Activated gamma-delta T cell treated with anti-CD3 and anti-CD28 coated beads, Interleukin-2, amount 50 U/mL, for 16 hours (primary cell): ENCODE results near the gene GSTO2.

Experiments
- DNase-seq: peaks from one replicate; pipeline ENCODE4 v3.0.0-alpha.2; 2020; ENCODE audit warnings: low read depth

GSTO2 gene

DNA sequence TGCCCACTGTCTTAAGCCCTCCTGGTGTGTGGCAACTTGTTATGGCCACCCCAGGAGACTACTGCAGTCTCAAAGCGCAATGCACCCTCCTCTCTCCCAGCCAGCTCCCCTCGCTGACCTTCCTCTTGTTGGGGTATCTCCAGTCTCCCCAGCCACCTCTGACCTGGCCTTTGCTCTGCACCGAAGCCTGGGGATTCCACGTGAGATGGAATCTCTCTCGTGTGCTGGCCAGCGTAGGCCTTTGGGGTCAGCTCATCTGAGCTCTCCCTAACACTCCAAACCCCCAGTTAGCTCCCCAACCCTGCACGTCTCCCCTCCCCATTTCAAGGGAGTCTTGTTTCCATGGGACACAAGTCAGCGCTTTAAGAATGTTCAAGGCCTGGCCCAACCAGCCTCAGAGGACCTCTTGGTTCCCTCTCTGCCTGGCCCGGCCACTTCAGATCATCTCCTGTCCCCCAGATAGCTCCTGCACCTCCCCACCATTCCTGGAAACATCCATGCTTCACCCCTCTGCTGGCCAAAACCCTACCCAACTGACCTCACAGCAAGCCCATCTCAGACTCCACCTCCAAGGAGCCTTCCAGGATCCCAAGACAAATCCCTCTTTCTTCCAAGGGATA, 58.1 kb downstream of the GSTO2 start:
- DNase-seq = no peak

DNA sequence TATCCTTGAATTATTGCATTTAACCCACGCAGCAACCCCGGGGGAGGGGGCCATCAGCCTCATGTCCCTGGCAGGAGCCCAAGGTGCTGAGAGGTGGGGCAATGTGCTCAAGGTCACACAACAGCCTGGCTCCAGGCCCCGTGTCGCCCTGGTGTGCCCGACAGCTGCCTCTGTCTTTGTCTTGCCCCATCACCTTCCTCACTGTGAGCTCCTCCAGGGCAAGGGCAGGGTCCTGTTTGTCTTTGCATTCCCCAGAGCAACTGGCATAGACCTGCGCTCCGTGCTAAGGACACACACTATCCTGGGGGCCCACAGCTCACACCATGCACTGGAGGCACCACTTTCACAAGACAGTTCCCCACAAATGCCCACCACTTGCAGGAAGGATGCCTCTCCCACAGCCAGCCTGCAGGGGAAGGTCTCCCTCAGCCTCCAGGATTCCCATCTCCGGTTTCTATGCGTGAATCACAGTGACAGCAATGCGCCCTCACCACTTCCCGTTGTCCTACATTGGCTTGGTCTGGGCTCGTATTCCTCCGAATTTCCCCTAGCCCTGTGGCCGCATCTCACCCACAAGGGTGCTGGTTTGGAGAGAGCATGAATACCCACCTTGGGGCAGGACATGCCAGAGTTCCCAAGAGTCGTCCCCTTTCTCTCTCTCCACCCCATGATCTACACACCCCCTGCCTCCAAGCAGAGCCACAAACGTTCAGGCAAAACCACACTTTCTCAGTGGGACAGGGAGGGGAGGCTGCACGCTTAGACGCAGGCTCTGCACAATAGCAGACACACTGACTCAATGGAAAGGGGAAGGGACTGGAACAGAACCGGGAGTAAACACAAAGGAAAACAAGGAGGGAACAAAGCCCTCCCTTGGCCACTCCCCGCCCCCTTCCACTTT, 59.0 kb downstream of the GSTO2 start:
- no peak for DNase-seq

DNA sequence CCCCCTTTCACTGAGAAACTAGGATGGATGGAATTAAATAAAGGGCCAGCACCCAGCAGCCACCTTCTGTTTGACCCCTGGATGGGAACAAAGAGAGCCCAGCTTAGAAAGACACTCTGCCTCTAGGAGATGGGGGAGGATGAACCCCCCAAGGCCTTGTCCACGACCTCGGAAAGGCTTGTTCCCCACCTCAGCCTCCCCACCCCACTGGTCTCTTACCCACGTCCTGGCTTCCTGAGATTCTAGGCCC, 59.6 kb downstream of the GSTO2 start:
- no peak for DNase-seq

DNA sequence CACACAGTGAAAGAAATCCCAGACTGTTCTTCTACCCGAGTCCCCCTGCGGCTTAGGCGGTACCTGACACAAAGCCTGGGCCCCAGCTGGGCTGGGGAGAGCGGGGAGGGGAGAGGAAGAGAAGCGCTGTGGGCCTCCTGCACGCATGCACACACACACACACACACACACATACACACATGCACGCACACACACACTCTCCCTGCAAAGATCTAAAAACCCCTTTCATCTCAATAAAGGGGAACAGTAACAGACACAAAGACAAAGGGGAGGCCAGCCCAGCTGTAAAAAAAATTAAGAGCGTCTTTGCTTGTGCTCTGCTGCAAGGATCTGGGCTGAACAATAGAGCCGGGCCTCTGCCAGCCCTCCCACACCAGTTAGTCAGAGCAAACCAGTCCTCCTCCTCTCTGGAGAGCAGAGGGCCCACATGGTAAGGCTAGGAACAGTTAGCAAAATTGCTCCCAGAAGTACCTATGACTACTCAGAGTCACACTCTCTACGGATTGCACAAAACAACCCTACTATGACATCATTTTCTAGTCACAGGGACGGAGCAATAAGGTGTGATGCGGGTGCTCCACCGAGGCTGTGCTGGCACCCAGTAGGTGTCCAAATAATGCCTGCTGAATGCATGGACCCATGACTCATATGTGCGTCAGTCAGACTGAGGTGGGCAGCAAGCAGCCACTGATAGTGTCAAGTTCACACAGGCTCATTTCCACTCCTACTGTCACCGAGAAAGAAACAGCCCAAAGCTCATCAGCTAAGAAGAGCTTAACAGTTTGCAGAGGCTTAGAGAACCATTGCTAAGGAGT, 60.1 kb downstream of the GSTO2 start:
- DNase-seq = peak; percentile 74

DNA sequence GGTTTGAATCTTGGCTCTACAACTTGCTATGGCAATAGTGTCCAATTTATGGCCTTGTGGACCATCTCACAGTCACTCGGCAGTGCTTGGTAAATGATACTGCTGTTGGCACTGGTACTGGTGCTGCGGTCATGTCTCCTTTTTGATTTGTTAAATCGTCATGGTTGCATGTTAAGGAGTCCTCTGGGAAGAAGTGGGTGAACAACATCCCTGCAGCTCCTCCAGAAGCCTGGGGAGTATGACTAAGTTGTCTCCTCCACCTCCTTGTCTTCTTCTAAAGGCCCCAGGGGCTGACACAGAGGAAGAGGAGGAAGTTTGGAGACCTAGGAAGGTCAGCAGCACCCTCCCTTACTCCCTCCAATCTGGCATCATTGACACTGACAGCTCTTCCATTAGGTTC, 60.8 kb downstream of the GSTO2 start:
- no peak for DNase-seq

DNA sequence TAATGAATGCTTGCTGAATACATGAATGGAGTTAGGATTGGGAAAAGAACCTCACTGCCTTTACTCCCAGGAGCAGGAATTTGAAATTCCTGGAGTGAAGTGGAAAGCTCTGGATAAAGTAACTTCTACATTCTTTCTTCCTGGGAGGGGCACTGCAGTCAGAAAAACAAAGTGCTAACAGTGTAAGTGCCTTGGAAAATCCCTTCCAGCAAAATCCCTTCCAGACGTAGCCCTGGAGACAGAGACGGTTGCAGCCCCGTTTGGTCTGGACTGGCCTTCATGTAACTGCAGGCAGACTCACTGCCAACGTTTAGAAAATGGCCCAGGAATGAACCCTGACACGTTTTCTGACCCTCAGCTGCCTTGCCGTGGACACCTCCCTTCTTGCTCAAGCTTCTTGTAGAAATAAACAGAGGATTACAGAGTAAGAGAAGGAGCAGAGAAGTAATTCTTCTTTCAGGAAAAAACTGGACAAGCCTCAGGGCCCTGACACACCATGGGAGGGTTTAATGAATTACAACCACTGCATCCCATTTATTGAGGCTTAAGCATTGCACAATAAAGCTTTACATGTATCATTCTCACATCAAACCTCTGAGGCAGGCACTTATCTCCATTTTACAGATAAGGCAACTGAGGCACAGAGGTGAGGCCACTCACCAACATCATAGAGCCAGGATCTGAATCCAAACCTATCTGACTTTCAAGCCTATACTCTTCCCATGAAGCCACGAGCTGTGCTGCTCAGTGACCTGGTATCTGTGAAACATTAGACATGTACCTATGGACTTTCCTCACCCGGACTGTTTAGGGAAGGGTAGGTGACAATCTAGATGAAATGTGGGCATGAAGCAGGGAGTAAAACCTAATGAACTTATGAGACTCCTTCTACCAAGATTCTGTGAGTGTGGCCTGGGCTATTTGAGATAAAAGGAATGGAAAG, 61.5 kb downstream of the GSTO2 start:
- no peak for DNase-seq

DNA sequence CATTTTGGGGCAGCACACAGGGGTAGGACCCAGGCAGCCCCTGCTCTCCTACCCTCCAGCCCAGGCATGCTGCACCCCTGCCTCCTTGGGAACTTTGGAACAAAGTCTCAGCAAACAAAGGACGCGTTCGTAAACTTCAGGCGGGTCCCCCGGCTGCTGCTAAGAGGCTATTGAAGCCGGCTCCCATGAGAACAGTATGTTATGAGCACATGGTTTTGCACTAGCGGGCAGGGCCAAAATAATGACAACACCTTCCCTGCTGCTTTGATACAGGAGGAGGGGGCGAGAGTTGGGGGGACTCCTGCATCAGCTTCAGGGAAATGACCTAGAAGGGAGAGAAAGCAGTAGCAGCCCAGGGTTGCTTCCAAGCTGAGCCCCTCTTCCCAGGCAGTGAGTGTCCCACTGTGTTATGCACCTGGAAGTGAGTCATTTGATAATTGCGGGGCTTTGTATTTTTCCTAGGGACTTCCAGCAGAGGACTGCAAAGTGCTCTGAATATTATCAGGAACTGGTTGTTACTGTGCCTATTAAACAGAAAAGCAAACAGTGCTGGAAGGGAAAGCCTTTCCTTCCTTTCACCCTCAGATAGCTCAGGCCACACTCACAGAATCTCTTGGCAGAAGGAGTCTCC, 62.3 kb downstream of the GSTO2 start:
- DNase-seq = no peak

DNA sequence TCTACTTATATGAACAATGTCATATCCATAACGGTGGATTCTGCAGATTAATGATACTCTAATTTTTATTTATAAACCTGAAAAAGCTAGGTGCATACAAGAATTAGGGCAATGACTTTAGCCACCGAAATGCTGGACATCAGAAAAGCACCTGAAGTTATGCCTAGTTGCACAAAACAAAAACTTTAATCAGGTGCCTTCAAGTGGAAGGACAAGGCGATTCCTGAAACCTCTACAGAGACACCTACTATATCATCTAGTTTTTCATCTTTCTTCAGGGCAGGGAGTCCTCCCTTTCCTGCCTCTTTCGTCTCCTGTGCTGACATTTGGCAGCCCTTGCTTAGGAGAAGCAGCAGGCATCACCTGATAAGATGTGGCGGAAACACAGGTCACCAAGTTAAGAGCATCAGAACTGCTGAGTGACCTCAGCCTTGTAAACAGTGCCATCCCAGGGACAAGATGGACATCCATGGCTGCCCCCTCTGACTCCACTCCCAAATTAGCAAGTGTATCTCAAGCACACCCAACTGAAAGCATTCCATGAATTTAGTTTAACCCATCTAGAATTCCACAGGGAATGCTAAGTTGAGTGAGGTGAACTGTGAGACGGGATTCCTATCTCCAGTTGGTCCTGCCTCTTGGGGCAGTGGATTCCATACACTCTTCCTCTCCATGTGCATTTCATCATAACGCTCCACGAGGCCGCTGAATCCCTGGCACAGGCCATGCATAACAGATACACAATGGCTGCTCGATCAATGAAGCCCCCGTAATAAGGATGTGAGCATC, 63.5 kb downstream of the GSTO2 start:
- no peak for DNase-seq

DNA sequence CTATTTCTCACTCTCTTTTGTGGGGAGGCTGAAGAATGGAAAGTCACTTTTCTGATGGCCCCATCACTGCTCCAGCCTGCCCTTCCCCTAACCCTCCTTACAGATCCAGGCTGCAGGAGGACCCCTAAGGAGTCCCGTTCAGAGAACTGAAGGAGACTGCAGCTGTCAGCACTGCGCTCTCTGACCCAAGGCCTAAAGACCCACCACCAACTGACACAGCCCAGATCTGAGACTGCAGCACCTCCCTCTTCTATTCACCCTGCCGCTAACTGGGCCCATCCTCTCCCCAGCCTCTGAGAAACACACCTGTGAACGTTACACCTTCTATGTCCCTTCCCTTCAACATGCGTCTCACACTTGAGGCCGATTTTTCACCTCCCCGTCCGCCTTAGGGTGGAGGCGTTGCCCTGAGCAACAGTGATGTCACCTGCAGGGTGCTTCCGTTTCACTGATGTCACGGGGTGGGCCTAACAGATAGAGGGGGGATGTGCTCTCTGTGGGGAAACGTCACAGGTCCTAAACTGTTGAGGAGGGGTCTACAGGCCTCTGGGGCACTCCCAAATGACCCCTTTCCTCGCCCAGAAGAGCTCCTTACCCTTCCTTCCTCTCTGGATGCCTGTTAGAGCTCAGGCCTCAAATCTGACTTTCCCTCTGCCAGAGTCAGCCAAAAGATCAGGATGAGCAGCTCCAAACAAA, 64.2 kb downstream of the GSTO2 start:
- peak; percentile 62 for DNase-seq

DNA sequence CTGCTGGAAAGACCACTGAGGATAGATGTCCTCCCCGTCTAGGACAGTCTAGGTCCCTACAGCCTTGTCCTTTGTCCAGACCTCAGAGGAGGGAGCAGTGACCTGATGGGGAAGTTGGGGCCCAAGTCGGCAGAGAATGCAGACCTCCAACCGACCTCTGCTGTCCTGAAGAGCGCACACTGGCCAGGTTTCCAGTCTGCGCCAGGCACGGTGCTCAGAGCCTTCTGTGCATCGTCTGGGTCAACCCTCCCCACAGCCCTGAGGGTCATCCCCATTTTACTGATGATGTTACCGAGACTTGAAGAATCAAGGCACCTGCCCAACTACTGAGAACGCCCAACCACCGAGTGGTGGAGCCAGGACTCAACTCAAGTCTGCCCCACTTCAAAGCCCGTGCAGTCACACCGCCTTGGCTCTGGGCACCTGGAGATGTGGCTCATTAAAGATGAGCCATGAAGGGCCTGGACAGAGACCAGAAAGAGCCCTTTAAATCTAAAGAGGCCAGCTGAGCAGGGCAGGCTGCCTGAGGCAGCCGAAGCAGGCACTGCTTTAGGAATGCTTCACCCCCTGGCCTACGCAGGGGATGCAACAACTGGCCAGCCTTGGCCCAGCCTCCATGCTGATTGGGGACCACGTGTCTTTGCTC, 64.9 kb downstream of the GSTO2 start:
- no peak for DNase-seq

DNA sequence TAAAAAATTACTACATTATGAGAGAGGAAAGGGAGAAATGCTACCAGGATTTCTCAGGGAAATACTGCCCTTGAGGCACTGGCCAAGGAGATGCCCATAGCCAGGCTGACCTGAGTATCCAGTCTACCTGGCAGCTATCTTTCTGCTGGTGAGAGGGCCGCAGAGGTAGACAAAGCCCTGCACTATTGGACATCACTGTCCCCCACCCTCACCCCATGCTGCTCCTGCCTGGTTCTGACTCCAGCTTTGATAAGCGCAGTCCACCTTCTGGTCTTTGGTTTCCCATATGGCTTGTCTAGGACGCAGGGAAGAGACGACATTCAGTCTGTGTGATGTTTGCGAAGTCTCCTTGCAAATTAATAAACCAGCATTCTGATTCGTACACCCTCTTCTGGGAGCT, 65.6 kb downstream of the GSTO2 start:
- DNase-seq = no peak

DNA sequence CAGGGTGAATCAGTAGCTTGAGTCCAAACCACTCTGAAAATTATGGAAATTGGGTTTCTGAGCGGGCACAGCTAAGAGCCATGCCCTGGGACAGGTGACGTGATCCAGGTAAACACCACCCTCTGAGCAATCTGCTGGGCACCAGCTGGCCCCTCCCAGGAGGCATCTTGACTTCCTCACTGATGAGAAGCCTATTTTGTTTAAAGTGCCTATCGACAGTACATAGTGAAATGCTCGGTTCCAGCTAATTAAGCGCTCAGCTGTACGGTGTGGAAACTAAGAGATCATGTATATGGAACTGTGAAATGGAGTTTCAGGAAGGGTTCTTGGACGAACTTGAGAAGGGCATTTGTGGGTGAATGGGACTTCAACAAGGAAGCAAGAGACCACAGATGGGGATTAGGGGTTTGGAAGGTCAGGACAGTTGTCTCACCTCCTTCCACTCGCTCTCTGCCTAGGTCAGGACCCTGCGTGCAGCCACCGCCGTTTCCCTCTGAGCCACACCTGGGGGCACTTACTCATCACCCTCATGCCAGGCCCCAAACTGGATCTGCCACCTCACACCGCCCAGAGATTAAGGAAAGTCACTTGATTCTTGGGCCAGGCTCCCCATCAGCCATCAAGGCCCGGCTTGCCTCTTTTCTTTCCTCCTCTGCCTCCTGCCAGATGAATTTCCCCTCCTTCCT, 66.1 kb downstream of the GSTO2 start:
- DNase-seq = no peak

DNA sequence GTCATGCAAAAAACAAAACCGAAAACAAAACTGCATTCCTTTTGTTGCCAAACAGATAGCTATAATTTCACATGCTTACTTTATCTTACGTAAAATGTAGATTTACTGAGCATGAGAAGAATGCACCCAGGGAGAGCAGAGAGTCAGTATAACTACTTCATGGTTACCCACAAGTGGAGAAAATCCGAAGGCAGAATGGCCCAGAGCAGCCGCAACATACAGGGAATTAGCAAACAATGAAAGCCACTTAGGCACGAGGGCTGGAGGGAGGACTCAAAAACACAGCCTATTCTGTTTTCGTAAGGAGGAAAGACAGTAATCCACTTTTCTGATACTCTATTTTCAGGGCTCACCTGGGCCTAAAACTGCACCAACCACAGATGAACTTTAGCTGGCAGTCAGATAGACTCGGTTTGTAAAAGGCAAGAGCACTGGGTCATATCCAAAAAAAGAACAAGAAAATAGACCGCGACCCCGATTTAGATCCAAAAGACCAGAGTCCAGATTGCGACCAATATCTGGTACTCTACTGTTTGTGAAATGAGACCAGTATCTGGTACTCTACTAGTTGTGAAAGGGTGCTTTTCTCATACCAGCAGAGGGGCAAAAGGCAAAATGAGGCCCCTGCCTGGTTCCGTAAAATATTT, 68.0 kb downstream of the GSTO2 start:
- DNase-seq = no peak

DNA sequence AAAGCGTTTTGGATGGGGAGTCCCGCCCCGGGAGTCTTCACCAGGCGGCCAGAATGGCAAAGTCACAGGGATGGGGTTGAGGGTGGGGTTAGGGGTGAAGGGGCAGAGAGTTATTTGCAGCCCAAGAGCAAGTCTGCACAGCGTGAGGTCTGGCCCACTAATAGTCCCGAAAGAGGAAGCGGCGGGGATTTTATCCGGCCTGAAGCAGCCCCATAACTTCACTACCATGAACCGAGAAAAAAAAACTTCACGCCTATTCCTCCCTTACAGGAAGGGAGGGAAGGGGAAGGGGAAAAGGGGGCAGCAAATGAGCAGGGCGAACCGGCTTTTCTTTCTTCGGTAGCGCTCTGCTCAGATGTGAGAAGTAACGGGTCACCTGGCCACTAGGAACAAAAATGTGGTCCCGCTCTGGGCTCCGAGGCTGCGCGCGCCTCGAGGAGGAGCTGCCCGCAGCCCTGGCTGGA, 68.6 kb downstream of the GSTO2 start:
- no peak for DNase-seq

DNA sequence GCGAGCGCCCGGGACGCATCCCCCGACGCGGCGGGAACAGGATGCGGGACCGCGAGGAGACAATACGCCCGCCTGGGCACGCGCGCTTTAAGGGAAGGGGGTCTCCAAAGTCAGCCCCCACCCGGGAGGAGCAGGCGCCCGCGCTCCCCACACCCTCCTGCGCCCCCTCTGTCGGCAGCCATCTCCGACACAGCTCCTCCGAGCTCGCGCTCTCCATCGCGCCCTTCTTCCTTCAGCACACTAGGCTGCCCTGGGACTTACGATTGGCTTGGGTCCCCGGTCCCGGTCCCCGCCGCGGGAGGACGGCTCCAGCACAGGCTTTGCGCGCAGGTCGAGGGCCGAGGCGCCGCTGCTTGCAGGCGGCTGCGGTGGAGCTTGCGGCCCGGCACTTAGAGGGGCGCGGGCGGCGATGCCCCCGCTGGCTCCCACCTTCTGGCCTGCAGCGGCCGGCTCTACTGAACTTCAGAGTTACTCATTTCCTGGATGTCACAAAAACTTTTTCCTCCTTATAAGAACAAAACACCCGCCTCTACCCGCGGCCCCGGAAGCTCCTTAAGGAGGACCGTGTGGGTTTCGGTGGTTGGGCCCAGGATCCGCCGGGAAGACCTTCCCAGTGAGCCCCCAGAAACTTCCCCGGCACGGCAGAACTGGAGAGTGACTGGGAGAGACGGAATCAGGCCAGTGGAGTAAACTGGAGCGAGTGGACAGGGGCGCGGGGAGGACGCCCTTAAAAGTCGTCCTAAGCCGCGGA, 69.2 kb downstream of the GSTO2 start, which contains the start of gene ITPRIP:
Gene ITPRIP (minus strand): TSS at position 481 of the 751 bp plus-strand sequence. CDS start 22,414 bp downstream, outside the sequence.
- DNase-seq = peak; percentile 62

DNA sequence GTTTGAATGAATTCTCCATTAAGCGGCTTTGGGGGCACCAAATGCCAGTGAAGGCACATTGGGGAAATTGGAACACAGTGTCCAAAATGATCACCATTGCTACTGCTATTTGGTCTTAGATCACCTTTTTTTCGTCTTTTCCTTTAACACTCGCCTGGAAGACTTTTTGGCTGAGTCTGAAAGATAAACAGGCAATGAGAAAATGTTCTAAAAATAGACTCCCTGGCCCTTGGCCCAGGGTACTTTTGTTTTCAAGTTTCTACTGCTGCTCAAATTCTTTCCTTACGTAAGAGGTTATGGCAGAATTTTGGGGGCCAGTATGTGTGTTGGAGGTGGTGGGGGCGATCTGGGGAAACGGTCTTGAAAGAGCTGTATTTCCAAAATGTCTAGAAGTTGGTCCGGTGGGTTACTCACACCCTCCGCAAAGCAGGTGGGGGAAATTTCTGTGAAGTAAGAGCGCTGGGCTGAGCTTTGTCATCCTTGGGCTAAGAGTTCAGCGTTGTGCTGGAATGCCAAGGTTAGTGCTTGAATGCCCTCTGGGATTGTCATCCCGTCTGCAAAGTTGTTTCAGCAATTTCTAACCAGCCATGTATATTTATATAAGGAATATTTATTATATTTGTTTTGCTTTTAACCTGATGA, 70.6 kb downstream of the GSTO2 start:
- DNase-seq = no peak

DNA sequence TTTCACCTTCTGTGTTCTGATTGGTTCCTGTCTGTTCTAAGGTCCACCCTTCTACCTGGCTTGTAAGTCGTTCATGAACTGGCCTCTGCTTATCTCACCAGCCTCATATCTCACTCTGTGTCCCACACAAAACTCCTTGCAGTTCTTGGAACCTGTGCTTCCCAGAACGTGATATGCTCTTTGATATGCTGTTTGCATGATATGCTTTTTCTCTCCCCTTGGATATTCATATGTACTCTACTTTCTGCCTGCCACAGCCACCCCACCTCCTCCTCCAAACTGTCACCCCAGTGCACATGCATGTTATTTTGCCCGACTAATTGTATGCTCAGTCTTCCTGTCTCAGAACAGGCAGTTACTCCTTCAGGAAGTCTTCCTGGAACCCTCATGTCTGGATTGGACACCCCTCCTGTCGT, 71.1 kb downstream of the GSTO2 start:
- DNase-seq = no peak
